ENCODE data around the gene CFAP20.
"Not testable (repeated sequence)": the region's sequence is repeated elsewhere in the genome, so short reads cannot be mapped to it uniquely, and the experiment has no call there.

The CFAP20 gene

GRCh38 chr16:58096249-58096648 lies 32.9 kb downstream of the CFAP20 start:
- DNase-seq (ENCODE audit: low read depth) = no peak

DNA sequence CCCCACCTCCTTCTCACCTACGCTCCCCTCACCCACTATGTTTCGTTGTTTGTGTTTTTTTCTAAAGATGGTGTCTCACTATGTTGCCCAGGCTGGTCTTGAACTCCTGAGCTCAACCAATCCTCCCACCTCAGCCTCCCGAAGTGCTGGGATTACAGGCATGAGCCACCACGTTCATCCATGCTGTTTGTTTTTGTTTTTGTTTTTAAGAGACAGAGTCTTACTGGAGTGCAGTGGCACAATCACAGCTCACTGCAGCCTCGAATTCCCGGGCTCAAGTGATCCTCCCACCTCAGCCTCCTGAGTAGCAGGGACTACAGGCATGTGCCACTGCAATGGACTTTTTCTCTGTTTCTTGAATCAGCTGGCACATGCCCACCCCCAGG lies 33.6 kb downstream of the CFAP20 start:
- DNase-seq (ENCODE audit: low read depth) = not testable (repeated sequence)

DNA sequence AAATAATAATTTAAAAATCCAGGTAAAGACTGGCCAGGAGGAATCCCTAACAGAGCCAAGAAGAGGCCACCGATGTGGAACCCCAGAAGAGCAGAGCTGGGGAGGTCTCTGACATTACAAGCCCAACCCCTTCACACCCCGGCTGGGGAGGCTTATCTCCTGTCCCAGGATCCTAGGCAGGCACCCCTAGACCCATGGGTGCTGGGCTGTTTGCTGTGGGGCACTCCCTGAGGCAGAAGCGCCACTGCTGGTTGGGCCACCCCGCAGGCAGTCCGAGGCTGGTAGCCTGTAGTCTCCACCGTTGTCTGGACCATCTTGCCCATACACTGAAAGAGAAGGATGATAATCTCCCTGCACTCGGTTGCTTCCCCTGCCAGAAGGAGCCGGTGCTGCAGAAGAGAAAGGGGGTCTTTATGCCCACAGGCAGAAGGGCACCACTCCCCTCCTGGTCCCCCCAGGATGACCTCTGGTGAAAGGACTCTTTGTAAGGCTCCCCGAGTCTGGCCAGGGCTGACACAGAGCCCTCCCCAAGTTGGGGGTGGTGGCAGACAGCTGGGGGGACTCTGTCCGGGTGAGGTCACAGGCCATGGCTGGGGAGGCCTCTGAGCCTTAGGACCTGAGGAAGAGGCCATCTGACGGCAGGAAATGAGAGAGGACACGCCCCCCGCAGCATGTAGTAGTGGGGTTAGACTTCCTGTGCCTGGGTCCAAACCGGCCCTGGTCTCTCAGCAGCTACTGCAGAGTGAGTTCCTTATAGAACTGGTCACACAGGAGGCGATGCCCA lies 34.2 kb downstream of the CFAP20 start:
- no peak for DNase-seq (ENCODE audit: low read depth)

GRCh38 chr16:58094026-58094425 lies 35.2 kb downstream of the CFAP20 start:
- DNase-seq (ENCODE audit: low read depth) = no peak

DNA sequence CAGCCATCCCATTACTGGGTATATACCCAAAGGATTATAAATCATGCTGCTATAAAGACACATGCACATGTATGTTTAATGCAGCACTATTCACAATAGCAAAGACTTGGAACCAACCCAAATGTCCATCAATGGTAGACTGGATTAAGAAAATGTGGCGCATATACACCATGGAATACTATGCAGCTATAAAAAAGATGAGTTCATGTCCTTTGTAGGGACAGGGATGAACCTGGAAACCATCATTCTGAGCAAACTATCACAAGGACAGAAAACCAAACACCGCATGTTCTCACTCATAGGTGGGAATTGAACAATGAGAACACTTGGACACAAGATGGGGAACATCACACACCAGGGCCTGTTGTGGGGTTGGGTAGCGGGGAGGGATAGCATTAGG lies 38.8 kb downstream of the CFAP20 start:
- DNase-seq (ENCODE audit: low read depth) = not testable (repeated sequence)

- no peak for DNase-seq (ENCODE audit: low read depth)
These were observed 41.1 kb downstream of the CFAP20 start for GRCh38 chr16:58088091-58088490.

- no peak for DNase-seq (ENCODE audit: low read depth)
These were observed 41.8 kb downstream of the CFAP20 start for GRCh38 chr16:58087209-58087913.

- DNase-seq (ENCODE audit: low read depth) = no peak
These were observed 42.6 kb downstream of the CFAP20 start for GRCh38 chr16:58086381-58087208.

DNA sequence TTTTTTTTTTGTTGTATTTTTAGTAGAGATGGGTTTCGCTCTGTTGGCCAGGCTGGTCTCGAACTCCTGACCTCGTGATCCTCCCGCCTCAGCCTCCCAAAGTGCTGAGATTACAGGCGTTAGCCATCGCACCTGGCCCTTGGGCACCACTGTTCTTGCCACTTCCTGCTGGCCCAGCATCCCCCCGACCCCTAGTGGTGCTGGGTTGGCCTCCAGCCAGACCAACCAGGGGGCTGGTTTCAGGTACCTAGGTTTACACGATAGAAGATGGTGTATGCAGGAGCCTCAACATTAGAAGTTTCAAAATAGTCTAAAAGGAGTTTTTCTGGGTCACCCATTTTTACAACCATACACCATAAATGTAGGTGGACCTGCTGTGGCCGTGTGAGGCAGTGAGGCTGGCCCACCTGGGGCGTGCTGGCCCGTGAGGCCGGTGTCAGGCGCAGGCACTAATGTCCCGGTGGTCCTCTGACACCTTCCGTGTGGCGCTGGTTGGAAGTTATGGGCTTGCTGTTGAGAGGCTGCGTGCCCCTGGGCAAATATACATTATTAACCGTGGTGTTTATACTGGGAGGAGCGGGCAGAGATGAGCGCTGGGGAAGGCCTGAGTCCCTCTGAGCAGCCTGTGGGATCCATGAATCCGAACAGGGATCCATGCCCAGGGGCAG lies 43.5 kb downstream of the CFAP20 start:
- no peak for DNase-seq (ENCODE audit: low read depth)

GRCh38 chr16:58085171-58085570 lies 44.0 kb downstream of the CFAP20 start:
- DNase-seq (ENCODE audit: low read depth) = no peak

GRCh38 chr16:58084635-58085034 lies 44.5 kb downstream of the CFAP20 start:
- no peak for DNase-seq (ENCODE audit: low read depth)

- DNase-seq (ENCODE audit: low read depth) = no peak
These were observed 46.8 kb downstream of the CFAP20 start for GRCh38 chr16:58082381-58082780.

DNA sequence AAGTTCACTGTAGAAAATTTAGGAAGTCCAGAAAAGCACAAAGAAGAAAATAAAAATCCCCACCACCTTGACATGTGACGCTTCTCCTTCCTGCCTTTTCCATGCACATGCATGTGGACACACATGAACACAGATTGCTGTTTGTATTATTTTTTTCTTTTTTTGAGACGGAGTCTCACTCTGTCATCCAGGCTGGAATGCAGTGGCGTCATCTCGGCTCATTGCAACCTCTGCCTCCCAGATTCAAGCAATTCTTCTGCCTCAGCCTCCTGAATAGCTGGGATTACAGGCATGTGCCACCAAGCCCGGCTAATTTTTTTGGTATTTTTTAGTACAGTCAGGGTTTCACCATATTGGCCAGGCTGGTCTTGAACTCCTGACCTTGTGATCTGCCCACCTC lies 48.5 kb downstream of the CFAP20 start:
- not testable (repeated sequence) for DNase-seq (ENCODE audit: low read depth)

- DNase-seq (ENCODE audit: low read depth) = no peak
These were observed 51.4 kb downstream of the CFAP20 start for GRCh38 chr16:58077796-58078195.

- DNase-seq (ENCODE audit: low read depth) = no peak
These were observed 52.7 kb downstream of the CFAP20 start for GRCh38 chr16:58076514-58076913.

GRCh38 chr16:58074657-58075056 lies 54.5 kb downstream of the CFAP20 start:
- no peak for DNase-seq (ENCODE audit: low read depth)

- DNase-seq (ENCODE audit: low read depth) = not testable (repeated sequence)
These were observed 56.1 kb downstream of the CFAP20 start for GRCh38 chr16:58073086-58073485.

GRCh38 chr16:58072134-58072533 lies 57.0 kb downstream of the CFAP20 start:
- not testable (repeated sequence) for DNase-seq (ENCODE audit: low read depth)

DNA sequence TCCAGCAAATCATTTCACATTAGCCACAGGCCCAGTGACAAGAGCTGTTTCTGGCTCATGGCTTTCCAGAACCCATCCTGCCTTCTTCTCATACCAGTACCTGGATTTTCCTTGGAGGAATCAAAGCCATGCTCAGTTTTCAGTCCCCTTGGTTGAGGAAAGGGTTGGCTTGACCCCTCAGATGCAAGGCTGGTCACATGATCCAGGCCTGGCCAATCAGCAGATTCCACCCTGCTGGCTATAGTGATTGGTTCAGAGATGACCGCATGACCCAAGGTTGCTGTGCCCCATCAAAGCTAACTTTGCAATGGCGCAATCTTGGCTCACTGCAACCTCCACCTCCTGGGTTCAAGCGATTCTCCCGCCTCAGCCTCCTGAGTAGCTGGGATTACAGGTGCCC lies 58.6 kb downstream of the CFAP20 start:
- no peak for DNase-seq (ENCODE audit: low read depth)
